ENCODE measurements around the gene TTC6. TPM values are rescaled to one million over a fixed set of nuclear protein-coding genes. Genes with fewer than 3 reads are reported as not detected.

Gene TTC6
- total and polyA plus RNA-seq, 10 of the 15 experiments (the other 5 are each of a cell fraction or from before 2014, with no cell fraction given), result not detected

Other genes with a start within 250 kb of the TTC6 start
- 0.06 TPM in 1 of 2 replicates, not detected in the other for gene FOXA1, start 380 bp upstream of the TTC6 start, total RNA-seq (2014; rRNA removed)
- not detected in 2 replicates for gene FOXA1, start 380 bp upstream of the TTC6 start, total RNA-seq (2014; rRNA removed; fragmentation: Illumina TruSeq; extraction: Trizol)
- 0.18 and 0.61 TPM in 2 replicates for gene FOXA1, start 380 bp upstream of the TTC6 start, total RNA-seq (2021)
- not detected in 2 replicates for gene FOXA1, start 380 bp upstream of the TTC6 start, polyA plus RNA-seq (2011; rRNA removed)
- not detected in 2 replicates for gene FOXA1, start 380 bp upstream of the TTC6 start, polyA plus RNA-seq (2014; fragmentation: Illumina TruSeq; extraction: Trizol)
- gene FOXA1, start 380 bp upstream of the TTC6 start, polyA plus RNA-seq (2014; fragmentation: Nextera tagmentation; extraction: Ambion mirVana), result not detected
- 0.03 TPM in 2 replicates for gene FOXA1, start 380 bp upstream of the TTC6 start, polyA plus RNA-seq (2014; rRNA removed)
- not detected for gene FOXA1, start 380 bp upstream of the TTC6 start, polyA plus RNA-seq (2016; fragmentation: Nextera tagmentation; extraction: Ambion mirVana)

Measured in GM12878 (cell line).